Neural crest cell (in vitro differentiated cells): Measurements from ENCODE around the gene SSNA1. TPM values are rescaled to one million over a fixed set of nuclear protein-coding genes. Genes with fewer than 3 reads are reported as not detected.

Experiments
- DNase-seq: peaks from one replicate; pipeline ENCODE4 v3.0.0; 2021; ENCODE audit warnings: low read depth, mixed read lengths, low spot score
- H3K27ac Mint-ChIP-seq: one replicate; pipeline ENCODE4 v1.8.0; 2021; ENCODE audit warnings: mild to moderate bottlenecking, mixed read lengths; ENCODE audit not compliant: unreplicated experiment
- H3K27me3 Mint-ChIP-seq: 2 replicates; pipeline ENCODE4 v1.8.0; 2021; ENCODE audit warnings: low read depth, mild to moderate bottlenecking, mixed read lengths
- H3K36me3 Mint-ChIP-seq: 2 replicates; pipeline ENCODE4 v1.8.0; 2021; ENCODE audit warnings: low read depth, mild to moderate bottlenecking, mixed read lengths
- H3K4me1 Mint-ChIP-seq: 2 replicates; pipeline ENCODE4 v1.8.0; 2021; ENCODE audit warnings: mixed read lengths
- H3K4me3 Mint-ChIP-seq: one replicate; pipeline ENCODE4 v1.8.0; 2021; ENCODE audit warnings: mild to moderate bottlenecking, mixed read lengths
- H3K9me3 Mint-ChIP-seq: 2 replicates; pipeline ENCODE4 v1.8.0; 2021; ENCODE audit warnings: mixed read lengths
- total RNA-seq: library from RNA; stranded (reverse); gene quantifications from 2 replicates; pipeline ENCODE4 v1.2.1, GENCODE V29; 2021
- TF ChIP-seq, protein P1 (sequence below): fragments of 200-600 bp; sonication (generic); conservative IDR thresholded peaks from 2 replicates; pipeline ENCODE4 v1.5.0; 2021; ENCODE audit warnings: antibody characterized with exemption, mild to moderate bottlenecking

SSNA1 gene
- total RNA-seq, 1 donor from 2014 or later, result 66.4 TPM

DNA sequence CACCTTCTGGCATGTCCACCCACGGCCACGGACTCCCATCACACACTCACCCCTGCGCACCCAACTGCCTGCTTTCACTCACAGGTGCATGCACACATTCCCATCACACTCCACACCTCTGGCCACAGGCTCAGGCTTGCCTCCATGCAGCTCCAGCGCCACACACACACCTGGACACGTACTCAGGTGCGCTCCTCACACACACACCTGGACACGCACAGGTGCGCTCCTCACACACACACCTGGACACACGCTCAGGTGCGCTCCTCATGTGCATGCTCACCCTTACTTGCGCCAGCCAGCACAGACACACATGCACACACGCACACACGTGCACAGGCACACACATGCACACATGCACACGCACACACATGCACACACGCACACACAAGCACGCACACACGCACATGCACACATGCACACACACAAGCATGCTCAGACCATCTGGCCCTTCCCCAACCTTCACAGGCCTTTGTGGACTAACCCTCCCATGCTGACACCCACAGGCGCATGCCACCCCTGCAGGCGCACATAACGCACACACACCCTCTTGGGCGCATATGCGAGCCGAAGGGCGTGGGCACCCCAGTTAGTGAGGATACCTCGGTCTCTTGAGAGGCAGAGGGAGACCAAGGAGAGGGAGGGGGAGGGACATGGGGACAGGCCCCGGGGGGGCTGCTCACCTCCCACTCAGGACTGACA, 41.2 kb upstream of the SSNA1 start:
- TF ChIP-seq, protein P1, sequence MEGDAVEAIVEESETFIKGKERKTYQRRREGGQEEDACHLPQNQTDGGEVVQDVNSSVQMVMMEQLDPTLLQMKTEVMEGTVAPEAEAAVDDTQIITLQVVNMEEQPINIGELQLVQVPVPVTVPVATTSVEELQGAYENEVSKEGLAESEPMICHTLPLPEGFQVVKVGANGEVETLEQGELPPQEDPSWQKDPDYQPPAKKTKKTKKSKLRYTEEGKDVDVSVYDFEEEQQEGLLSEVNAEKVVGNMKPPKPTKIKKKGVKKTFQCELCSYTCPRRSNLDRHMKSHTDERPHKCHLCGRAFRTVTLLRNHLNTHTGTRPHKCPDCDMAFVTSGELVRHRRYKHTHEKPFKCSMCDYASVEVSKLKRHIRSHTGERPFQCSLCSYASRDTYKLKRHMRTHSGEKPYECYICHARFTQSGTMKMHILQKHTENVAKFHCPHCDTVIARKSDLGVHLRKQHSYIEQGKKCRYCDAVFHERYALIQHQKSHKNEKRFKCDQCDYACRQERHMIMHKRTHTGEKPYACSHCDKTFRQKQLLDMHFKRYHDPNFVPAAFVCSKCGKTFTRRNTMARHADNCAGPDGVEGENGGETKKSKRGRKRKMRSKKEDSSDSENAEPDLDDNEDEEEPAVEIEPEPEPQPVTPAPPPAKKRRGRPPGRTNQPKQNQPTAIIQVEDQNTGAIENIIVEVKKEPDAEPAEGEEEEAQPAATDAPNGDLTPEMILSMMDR, result no peak
- Mint-ChIP-seq H3K27ac (no peak overlapping the region), H3K4me3 (no peak overlapping the region), H3K27me3 (peaks cover 51% of the 10 kb centered on the region), H3K4me1 (no peaks in the 10 kb centered on the region), H3K36me3 (no peaks in the 10 kb centered on the region), H3K9me3 (no peaks in the 10 kb centered on the region)
- DNase-seq, result no peak

DNA sequence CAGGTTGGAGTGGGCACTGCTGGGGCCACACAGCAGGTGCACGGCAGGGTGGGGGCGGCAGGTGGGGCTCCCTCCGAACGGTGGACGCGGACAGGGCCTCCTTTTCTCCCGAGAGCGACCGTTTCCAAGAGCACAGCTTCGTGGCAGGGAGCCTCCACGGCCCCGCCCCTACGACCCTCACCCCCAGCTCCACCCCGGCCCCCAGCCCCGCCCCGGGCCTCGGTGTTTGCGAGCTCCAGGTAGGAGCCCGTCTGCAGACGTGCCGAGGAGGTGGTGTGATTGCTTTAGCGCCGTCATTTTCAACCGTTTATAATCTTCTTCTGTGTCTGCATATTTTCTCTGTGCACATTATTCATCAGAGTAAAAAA, 40.7 kb upstream of the SSNA1 start:
- H3K9me3 Mint-ChIP-seq, result no peaks in the 10 kb centered on the region
- DNase-seq, result no peak

DNA sequence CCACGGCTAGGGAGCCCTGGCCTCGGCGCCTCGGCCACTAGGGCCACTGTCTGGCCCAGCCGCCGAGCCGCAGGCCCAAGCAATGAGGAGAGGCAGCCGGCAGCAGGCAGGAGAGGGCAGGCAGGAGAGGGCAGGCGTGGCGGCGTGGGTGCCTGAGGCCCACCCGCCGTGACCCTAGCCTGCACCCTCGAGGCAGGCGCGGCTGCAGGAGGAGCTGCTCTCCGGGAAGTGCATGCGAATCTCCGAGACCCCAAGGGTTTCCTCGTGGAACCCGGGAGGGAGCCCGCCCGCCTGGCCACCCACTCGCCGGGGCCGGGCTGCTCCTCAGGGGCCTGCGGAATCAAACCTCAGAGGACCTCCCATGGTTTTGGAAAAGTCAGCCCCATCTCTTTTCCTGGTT, 40.2 kb upstream of the SSNA1 start:
- no peaks in the 10 kb centered on the region for H3K36me3 Mint-ChIP-seq
- no peak overlapping the region for H3K27ac Mint-ChIP-seq
- TF ChIP-seq, protein P1, result no peak
- peaks cover 41% of the 10 kb centered on the region for H3K27me3 Mint-ChIP-seq
- DNase-seq, result no peak
- H3K4me1 Mint-ChIP-seq, result no peaks in the 10 kb centered on the region
- no peaks in the 10 kb centered on the region for H3K9me3 Mint-ChIP-seq
- H3K4me3 Mint-ChIP-seq, result no peak overlapping the region

More for the DNA sequence above, 40.7 kb upstream of the SSNA1 start:
- TF ChIP-seq, protein P1, result no peak
- Mint-ChIP-seq H3K36me3 (no peaks in the 10 kb centered on the region), H3K4me1 (no peaks in the 10 kb centered on the region), H3K27ac (no peak overlapping the region), H3K4me3 (no peak overlapping the region), H3K27me3 (peaks cover 45% of the 10 kb centered on the region)

DNA sequence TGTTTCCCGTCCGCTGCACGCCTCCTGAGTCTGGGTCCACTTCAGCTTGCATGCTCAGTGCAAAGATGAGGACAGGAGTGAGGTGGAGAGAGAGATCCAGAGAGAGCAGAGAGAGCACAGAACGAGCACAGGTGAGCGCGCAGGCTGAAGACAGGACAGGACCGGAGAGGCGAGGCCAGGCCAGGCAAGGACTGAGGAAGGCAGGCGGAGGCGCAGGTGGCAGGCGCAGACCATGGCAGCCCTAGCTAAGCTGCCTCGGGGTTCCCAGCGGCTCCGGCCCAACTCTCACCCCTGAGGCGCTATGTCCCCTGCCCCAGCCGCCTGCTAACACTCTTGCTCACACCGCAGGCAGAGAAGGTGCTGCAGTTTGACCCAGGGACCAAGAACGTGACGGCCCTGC, 39.8 kb upstream of the SSNA1 start:
- no peak overlapping the region for H3K27ac Mint-ChIP-seq

DNA sequence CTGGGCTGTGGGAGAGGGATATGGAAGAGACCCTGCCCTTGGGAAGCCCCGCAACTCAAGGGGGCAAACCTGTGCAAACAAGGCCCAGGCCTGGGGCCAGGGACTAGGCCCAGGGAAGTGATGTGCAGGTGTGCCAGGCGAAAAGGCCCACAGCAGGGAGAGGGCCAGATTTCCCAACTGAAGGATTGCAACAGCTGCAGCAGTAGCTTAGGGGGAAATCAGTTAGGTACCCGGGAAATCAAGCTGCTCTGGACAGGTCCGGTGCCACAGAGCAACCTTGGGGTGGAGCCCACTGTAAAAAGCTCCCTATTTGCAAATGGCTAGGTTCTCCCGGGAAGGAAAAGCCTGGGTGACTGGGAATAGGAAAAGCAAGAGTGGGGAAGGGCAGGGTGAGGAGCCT, 39.1 kb upstream of the SSNA1 start:
- DNase-seq, result no peak
- Mint-ChIP-seq H3K27me3 (peaks cover 30% of the 10 kb centered on the region), H3K4me1 (no peaks in the 10 kb centered on the region), H3K4me3 (no peak overlapping the region), H3K27ac (no peak overlapping the region), H3K36me3 (no peaks in the 10 kb centered on the region), H3K9me3 (no peaks in the 10 kb centered on the region)
- TF ChIP-seq, protein P1, result no peak

More for the DNA sequence above, 39.8 kb upstream of the SSNA1 start:
- Mint-ChIP-seq H3K36me3 (no peaks in the 10 kb centered on the region), H3K4me3 (no peak overlapping the region), H3K27me3 (peaks cover 37% of the 10 kb centered on the region), H3K9me3 (no peaks in the 10 kb centered on the region), H3K4me1 (no peaks in the 10 kb centered on the region)
- TF ChIP-seq, protein P1, result no peak
- DNase-seq, result no peak
